HT-29 (cell line): ENCODE results near the gene U2AF2. TPM values are rescaled to one million over a fixed set of nuclear protein-coding genes. Genes with fewer than 3 reads are reported as not detected.
A peak's percentile ranks its signal among the peaks of the same experiment; 100 is the strongest.

Experiments
- DNase-seq: peaks from one replicate; pipeline ENCODE4 v3.0.0-alpha.2; 2015; ENCODE audit warnings: low spot score
- total RNA-seq: library from RNA; depleted of rRNA; stranded (reverse); fragments of >200 nt; shearing (Covaris generic); gene quantifications from 2 replicates; pipeline ENCODE4 v1.2.3, GENCODE V29; 2014; rRNA removed

U2AF2 gene
- 799 and 894 TPM in 2 replicates for total RNA-seq

GRCh38 chr19:55654868-55655647 lies at the start of gene U2AF2:
U2AF2 (plus strand) TSS chr19:55655035; CDS start chr19:55655105, 70 bp downstream.
- DNase-seq, result peak; percentile 98

GRCh38 chr19:55605207-55605636 lies 49.6 kb upstream of the U2AF2 start:
- peak; percentile 100 for DNase-seq

GRCh38 chr19:55605637-55606470 lies 49.0 kb upstream of the U2AF2 start, which contains the start of gene ZNF865:
ZNF865 (plus strand) TSS chr19:55605647; CDS start chr19:55613619, 7,972 bp downstream.
- peak; percentile 96 for DNase-seq

GRCh38 chr19:55606471-55606787 lies 48.4 kb upstream of the U2AF2 start:
- no peak for DNase-seq

- DNase-seq, result no peak
Measured at GRCh38 chr19:55606817-55607216, 48.0 kb upstream of the U2AF2 start.

GRCh38 chr19:55609326-55609725 lies 45.5 kb upstream of the U2AF2 start:
- DNase-seq, result no peak

- no peak for DNase-seq
Measured at GRCh38 chr19:55611300-55611982, 43.4 kb upstream of the U2AF2 start.

GRCh38 chr19:55611983-55612645 lies 42.7 kb upstream of the U2AF2 start:
- no peak for DNase-seq

GRCh38 chr19:55613396-55613795 lies 41.4 kb upstream of the U2AF2 start:
- DNase-seq, result no peak

- DNase-seq, result no peak
Measured at GRCh38 chr19:55613930-55614710, 40.7 kb upstream of the U2AF2 start.

GRCh38 chr19:55614711-55615542 lies 39.9 kb upstream of the U2AF2 start:
- DNase-seq, result no peak

GRCh38 chr19:55615543-55616394 lies 39.1 kb upstream of the U2AF2 start:
- DNase-seq, result no peak

GRCh38 chr19:55616395-55616875 lies 38.4 kb upstream of the U2AF2 start:
- no peak for DNase-seq

GRCh38 chr19:55617426-55617825 lies 37.4 kb upstream of the U2AF2 start:
- DNase-seq, result no peak

GRCh38 chr19:55618426-55618825 lies 36.4 kb upstream of the U2AF2 start:
- no peak for DNase-seq

GRCh38 chr19:55619286-55619685 lies 35.5 kb upstream of the U2AF2 start:
- DNase-seq, result no peak

- DNase-seq, result no peak
Measured at GRCh38 chr19:55620410-55621204, 34.2 kb upstream of the U2AF2 start.

- no peak for DNase-seq
Measured at GRCh38 chr19:55621205-55621672, 33.6 kb upstream of the U2AF2 start.
